Hepatocyte (in vitro differentiated cells): Measurements from ENCODE around the gene CLIP2.

Experiments used
- CTCF ChIP-seq: fragments of 200-600 bp; sonication (generic); IDR thresholded peaks from 2 replicates; pipeline ENCODE4 v1.5.1; 2016; ENCODE audit warnings: antibody characterized with exemption, mild to moderate bottlenecking; ENCODE audit not compliant: poor library complexity
- EZH2 ChIP-seq: fragments of 200-600 bp; sonication (generic); IDR thresholded peaks from 2 replicates; pipeline ENCODE4 v1.6.1; 2016; ENCODE audit warnings: antibody characterized with exemption, mild to moderate bottlenecking, borderline replicate concordance
- EZH2phosphoT487 ChIP-seq: fragments of 200-600 bp; sonication (generic); IDR thresholded peaks from one replicate; pipeline ENCODE4 v1.6.1; 2018; ENCODE audit warnings: antibody characterized with exemption, mild to moderate bottlenecking, low read depth, moderate library complexity; ENCODE audit not compliant: unreplicated experiment, severe bottlenecking

DNA sequence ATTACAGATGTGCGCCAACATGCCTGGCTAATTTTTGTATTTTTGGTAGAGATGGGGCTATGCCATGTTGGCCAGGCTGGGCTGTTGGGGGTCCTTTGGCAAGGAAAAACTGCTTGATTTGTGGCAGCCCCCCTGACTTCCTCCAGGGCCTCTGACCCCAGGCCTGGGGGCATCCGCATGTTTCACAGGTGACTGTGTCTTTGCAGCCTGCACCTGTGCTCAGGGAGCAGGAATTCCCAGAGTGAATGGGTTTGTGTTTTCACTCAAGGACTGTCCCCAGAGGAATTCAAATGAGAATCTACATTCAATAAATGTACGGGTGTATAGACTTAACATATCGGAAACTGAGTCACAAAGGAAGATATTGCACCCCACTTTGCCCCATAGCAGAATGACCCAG is 11.6 kb upstream of the CLIP2 start:
- TF ChIP-seq EZH2phosphoT487 (no peak), CTCF (no peak), EZH2 (no peak)
